SKM-1 treated with dmso at 0.1 percent for 144 hours (cell line): ENCODE data around the gene MYLK2.
"Not testable (repeated sequence)": the region's sequence is repeated elsewhere in the genome, so short reads cannot be mapped to it uniquely, and the experiment has no call there.

Experiments
- DNase-seq: peaks from one replicate; lab custom pipeline; 2025; ENCODE audit not compliant: unreplicated experiment; lab: John Stamatoyannopoulos, UW

MYLK2 gene

GRCh38 chr20:31815408-31816188 lies 3.6 kb upstream of the MYLK2 start:
- no peak for DNase-seq

DNA sequence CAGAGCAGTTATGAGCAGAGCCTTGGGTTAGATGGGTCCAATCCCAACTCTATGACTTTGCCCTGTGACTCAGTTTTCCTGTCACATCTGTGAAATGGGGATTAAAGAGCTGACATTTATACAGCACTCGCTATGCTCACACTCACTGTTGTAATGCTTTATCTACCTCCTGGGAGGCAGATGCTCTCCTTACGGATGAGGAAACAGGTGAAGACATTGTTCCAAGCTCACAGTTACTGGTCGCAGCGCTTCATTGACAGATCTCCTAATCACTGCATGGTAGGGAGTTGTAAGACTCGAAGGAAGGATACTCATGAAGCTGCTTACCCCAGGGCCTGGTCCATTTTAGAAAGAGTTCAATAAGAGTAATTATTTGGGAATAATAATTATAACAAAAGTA lies 2.9 kb upstream of the MYLK2 start:
- no peak for DNase-seq

- DNase-seq, result no peak
Measured at GRCh38 chr20:31817461-31817860, 1.7 kb upstream of the MYLK2 start.

DNA sequence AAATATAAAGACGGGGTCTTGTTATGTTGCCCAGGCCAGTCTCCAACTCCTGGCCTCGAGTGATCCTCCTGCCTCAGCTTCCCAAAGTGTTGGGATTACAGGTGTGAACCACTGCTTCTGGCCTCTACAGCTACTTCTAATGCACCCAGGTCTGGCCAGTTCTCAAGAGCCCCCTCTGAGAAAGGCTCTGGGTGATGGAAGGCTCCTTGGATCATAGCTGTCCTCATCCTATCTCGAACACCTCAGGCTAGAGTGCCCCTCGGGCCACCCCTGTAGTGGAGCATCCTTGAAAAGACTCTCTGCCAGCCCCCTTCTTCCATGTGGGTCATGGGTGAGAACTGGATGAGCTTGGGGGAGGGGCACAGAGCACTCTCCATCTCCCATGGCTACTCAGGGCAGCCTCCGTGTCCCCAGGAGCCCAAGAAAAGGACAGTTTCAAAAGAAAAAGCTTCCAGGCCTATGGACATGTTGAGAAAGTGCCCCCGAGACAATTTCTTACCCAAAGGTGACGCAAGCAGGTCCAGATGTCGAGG lies 714 bp upstream of the MYLK2 start:
- no peak for DNase-seq

GRCh38 chr20:31820228-31820627 lies 1.1 kb downstream of the MYLK2 start:
- DNase-seq, result no peak

GRCh38 chr20:31821427-31821826 lies 2.3 kb downstream of the MYLK2 start:
- DNase-seq, result no peak

- peak; percentile 22 for DNase-seq
Measured at GRCh38 chr20:31822421-31823330, 3.5 kb downstream of the MYLK2 start.

- DNase-seq, result no peak
Measured at GRCh38 chr20:31823360-31824124, 4.4 kb downstream of the MYLK2 start.

DNA sequence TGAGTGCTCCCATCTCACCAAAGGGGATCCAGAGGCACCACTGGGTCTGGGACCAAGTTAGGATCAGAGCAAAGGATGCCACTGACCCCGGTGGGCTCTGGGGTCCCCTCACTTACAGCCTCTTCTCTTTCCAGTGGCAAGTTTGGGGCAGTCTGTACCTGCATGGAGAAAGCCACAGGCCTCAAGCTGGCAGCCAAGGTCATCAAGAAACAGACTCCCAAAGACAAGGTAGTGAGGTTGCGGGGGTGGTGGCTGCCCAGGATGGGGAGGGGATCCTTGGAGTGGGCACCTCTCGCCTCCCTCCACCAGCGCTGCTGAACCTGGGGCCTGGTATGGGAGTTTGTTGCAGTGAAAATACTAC lies 4.9 kb downstream of the MYLK2 start:
- DNase-seq, result no peak

DNA sequence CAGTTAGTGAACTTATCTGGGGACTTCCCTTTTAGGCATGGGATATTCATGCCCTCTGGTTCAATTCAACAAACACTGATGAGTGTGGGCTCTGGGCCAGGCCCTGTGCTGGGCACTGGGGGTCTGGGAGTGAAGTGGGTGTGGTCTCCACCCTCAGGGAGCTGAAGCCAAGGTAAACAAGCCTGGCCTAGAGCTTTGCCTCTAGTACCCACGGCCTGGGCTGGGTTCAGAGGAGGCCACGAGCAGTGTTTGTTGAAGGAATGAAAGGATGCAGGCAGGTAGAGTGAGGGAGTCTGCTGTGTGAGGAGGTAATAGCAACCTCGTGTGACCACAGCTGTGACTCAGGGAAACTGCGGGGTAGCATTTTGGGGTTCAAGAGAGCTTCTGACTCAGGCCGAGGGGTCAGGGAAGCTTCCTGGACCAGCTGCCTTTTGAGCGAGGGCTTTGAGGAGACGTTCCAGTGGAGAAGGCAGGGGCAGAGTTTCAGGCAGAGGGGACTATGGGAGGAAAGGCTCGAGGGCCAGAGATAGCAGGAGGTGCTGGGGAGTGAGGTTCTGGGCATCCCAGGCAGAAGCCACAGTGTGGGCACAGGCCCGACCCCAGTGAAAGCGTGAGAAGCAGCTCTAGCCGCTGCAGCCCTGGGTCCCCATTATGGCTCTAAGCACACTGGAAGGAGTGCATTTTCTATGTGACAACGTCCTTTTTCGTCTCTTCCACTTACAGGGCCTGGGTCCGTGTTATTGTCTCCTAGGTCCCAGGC lies 5.6 kb downstream of the MYLK2 start:
- DNase-seq, result no peak

DNA sequence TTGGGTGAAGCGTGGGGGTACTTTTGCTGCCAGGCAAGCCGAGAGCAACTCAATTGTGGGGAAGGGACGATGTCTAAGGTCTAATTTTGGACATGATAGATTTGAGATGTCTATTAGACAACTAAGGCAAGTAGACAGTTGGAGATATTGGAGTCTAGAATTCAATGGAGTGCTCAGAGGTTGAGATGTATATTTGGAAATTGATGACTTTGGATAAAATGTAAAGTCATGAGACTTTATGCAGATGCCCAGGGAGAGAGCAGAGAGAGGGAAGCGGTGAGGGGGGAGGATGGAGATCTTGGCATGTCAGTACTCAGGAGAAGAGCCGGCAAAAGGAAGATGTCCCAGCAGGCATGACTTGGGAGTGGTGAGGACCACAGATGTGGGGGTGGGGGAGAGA lies 6.9 kb downstream of the MYLK2 start:
- no peak for DNase-seq

DNA sequence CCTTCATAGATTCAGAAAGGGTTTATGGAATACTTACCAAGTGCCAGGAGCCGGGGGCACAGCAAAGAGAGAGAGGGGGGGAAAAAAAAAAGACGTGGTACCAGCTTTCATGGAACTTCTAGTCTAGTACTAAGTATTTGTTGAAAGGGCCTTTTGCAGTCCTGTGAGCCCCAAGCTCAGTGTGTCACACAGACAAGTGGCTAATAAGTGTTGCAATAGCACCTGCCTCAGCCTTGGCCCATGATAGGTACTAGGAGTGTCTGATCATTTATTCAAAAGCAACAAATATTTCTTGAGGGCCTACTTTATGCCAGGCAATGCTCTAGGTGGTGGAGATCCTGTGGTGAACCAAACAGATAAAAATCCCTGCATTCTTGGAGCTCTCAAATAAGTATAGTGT lies 7.9 kb downstream of the MYLK2 start:
- no peak for DNase-seq

DNA sequence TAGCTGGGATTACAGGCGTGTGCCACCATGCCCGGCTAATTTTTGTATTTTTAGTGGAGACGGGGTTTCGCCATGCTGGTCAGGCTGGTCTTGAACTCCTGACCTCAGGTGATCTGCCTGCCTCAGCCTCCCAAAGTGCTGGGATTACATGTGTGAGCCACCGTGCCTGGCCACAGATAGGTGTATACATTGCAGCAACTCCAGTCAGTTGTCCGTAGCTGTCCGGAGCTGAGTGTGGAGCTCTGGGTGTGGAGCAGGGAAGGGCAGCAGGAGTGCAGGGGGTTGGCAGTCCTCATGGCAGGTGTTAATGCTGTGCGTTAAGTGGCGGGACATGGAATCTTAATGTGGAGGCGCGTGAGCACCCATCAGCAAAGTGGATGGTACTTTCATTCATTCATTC lies 8.9 kb downstream of the MYLK2 start:
- not testable (repeated sequence) for DNase-seq

DNA sequence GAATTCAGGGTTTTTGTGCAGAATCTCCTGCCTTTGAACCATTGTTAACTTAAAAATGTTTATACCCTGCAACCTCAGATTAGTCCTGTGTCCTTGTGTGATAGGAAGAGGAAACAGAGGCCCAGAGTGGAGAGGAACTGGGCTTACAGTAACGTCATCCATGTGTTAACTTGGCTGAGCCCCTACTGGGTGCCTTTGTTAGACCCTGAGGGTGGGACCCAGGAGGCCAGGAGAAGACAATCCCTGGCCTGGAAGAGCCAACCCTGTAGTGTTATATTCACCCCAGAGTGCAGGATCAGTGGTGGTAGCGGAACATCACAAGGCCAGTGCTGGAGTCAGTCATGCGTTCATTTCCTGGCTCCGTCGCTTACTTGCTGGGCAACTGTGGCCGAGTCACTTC lies 10.6 kb downstream of the MYLK2 start:
- no peak for DNase-seq

DNA sequence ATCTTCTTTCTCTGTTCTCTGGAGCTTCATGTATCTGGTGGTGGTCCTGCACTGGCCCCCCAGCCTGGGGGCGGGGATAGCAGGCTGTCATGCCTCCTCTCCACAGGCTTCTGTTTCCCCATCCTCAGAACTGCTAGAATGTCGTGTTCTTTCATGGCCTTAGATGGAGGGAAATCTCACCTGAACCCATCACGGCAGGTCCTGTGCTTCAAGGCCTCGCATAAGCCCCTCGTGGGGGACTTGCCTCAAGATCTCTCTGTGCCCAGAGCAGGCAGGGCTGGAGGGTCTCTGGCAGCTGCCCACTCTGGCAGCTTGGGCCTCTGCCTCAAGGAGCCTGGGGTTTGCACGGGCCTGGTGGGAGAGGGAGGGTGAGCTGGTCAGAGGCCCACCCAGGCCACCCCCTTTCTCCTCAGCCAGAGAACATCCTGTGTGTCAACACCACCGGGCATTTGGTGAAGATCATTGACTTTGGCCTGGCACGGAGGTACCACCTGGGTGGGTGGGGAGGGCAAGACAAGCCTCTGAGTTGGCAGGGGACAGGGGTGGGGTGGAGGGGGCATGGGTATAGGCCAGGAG lies 11.3 kb downstream of the MYLK2 start:
- DNase-seq, result no peak

GRCh38 chr20:31831211-31831610 lies 12.1 kb downstream of the MYLK2 start:
- DNase-seq, result no peak

- DNase-seq, result no peak
Measured at GRCh38 chr20:31831771-31832306, 12.7 kb downstream of the MYLK2 start.

DNA sequence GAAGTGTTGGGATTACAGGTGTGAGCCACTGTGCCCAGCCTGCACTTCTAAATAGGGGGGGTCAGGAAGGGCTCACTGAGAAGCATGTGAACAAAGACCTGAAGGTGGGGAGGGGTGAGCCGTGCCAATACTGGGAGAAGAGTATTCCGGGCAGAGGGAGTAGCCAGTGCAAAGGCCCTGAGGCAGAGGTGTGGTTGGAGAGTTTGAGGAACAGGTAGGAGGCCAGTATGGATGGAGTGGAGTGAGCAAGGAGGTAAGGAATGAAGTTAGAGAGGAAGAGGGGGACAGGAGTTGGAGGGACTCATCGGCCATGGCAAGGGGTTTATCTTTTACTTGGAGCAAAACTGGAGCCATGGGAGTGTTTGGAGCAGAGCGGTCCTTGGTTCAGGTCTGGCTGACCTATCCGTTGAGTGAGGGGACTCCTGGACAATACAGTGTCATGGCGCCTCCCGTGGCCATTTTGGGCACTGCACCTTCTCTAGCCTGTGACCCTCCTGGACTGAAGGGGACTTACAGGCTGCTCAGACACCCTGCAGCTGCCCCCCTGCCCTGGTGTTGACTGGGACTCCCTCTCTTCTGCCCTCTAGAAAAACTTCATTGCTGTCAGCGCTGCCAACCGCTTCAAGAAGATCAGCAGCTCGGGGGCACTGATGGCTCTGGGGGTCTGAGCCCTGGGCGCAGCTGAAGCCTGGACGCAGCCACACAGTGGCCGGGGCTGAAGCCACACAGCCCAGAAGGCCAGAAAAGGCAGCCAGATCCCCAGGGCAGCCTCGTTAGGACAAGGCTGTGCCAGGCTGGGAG lies 14.2 kb downstream of the MYLK2 start:
- DNase-seq, result peak; percentile 38

- no peak for DNase-seq
Measured at GRCh38 chr20:31833931-31834521, 14.9 kb downstream of the MYLK2 start.
